LNCaP clone FGC (cell line): ENCODE measurements around the gene GRM8.

ENCODE experiments used
- DNase-seq: peaks from one replicate; pipeline ENCODE4 v3.0.0-alpha.2; 2011; ENCODE audit warnings: low read depth
- H3K4me3 ChIP-seq: 2 replicates; pipeline ENCODE4 v1.5.1; 2011; ENCODE audit warnings: mild to moderate bottlenecking, low read depth, low read length, control low read depth
- TF ChIP-seq, protein P1 (sequence below): IDR thresholded peaks from 2 replicates; pipeline ENCODE4 v1.5.1; 2012; ENCODE audit warnings: mild to moderate bottlenecking; ENCODE audit not compliant: control insufficient read depth, insufficient read depth; ENCODE audit errors: extremely low read depth

Gene GRM8

DNA sequence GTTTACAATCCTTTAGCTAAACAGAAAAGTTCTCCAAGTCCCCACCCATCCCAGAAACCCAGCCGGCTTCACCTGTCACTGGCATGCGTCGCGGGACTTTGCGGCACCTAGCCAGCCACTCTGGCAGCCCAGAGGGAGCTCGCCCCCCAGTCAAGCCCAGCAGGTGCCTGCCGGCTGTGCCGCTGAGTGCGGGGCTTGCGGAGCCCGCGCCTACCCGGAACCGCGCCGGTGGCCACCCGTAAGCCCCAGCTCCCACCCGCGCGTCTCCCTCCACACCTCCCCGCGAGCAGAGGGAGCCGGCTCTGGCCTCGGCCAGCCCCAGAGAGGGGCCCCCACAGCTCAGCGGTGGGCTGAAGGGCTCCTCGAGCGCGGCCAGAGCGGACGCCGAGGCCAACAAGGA, 446.1 kb downstream of the GRM8 start:
- TF ChIP-seq, protein P1, sequence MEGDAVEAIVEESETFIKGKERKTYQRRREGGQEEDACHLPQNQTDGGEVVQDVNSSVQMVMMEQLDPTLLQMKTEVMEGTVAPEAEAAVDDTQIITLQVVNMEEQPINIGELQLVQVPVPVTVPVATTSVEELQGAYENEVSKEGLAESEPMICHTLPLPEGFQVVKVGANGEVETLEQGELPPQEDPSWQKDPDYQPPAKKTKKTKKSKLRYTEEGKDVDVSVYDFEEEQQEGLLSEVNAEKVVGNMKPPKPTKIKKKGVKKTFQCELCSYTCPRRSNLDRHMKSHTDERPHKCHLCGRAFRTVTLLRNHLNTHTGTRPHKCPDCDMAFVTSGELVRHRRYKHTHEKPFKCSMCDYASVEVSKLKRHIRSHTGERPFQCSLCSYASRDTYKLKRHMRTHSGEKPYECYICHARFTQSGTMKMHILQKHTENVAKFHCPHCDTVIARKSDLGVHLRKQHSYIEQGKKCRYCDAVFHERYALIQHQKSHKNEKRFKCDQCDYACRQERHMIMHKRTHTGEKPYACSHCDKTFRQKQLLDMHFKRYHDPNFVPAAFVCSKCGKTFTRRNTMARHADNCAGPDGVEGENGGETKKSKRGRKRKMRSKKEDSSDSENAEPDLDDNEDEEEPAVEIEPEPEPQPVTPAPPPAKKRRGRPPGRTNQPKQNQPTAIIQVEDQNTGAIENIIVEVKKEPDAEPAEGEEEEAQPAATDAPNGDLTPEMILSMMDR = no peak
- DNase-seq = no peak

DNA sequence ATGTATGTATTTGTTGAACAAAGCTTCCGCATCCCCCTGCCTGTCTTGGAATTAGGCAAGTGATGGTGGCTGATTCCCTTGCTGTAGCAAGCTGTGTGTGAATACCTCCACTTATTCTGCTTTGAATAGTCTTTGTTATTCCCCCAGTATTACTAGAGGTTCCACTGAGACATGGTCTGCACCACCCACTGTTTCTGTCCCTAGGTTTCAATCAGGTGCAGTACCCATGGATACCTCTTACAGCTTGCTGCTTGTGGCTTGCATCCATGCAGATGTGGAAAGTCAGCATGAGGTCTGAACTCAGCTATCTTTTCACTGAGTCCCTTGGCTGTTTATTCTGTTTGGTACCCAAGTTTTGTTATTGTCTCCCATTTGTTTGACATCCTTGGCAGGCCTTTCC, 447.4 kb downstream of the GRM8 start:
- H3K4me3 ChIP-seq = no peak overlapping the region
- TF ChIP-seq, protein P1 = no peak
- DNase-seq = no peak

More for the DNA sequence above, 446.1 kb downstream of the GRM8 start:
- H3K4me3 ChIP-seq = no peak overlapping the region

DNA sequence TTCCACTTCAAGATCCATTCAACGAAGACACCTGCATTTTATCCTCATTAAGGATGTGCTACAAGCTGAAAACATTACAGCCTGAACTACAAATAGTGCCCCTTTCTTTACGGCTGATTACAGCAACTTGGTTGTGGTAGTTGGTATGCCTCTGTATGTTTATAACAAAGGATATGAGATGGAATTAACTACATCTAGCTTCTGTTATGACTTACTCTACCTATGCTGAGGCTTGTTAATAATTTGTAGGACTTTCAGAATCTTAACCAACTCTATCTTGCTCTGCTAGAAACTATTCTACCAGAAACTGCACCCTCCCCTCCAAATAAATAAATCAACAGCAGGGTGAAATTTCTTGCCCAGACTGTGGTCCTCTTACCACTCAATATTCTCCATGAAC, 448.1 kb downstream of the GRM8 start:
- H3K4me3 ChIP-seq = no peak overlapping the region
- no peak for DNase-seq
- TF ChIP-seq, protein P1 = no peak

DNA sequence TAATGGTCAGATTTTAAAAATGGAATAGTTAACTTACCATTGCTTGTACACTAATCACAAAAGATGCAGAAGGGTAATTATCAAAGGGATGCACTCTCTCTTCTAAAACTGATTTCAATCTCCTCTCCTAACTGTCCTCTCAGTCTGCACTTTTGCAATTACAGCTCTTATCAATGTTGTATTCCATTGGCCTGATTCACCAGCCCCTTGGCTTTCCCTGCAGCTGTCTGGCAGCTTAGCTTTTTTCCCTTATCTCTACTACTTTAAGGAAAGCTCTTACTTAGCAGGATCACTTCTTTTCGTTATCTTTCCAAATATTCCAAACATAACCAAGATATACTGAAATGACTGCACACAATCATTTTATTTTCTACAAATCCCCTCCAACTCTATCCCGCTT, 448.8 kb downstream of the GRM8 start:
- H3K4me3 ChIP-seq = no peak overlapping the region
- no peak for DNase-seq
- TF ChIP-seq, protein P1 = no peak

DNA sequence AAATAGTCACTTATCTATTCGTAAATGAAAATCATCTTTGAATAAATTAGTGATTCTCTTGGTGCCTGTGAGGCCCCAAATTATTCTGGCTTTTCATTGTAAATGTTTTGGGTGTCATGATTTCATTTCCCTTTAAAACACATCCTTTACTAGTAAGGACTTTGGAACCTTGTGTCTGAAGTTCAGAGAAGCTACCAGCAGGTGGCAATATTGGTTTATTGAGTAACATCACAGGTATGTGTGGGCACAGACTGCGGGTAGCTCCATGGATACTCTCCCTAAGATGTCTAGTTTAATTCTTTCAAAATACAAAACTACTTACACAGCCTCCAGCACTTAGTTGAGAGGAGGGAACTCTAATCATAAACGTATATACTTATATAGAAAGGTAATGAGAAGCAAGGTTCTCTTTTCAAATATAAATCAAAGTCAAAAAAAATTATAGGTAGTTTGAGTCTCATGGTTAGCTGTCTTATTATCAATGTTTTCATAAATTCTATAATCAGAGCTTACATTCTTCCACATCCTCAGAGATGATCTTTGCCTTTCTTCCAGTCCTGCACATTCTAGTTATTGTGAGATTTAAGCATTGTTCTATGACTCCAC, 449.6 kb downstream of the GRM8 start:
- no peak overlapping the region for H3K4me3 ChIP-seq
- peak; percentile 45 for DNase-seq
- TF ChIP-seq, protein P1 = peak; percentile 75

DNA sequence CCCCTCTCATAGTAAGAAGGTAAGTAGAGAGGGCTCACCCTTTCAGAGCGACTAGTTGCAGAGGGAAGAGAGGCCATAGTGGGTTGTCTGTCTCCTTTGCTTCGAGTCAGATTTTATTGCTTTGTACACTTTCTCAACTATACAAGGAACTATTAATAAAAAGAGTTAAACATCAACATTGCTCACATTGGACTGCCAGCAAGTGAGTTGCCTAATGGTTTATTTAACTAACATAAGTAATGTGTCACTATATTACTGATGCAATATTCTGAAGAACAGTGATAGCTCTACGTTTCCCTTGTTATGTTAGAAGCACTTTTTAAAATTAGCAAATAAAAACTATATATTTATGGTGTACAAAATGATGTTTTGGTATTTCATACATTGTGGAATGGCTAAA, 451.0 kb downstream of the GRM8 start:
- DNase-seq = peak; percentile 3
- no peak overlapping the region for H3K4me3 ChIP-seq
- TF ChIP-seq, protein P1 = no peak

DNA sequence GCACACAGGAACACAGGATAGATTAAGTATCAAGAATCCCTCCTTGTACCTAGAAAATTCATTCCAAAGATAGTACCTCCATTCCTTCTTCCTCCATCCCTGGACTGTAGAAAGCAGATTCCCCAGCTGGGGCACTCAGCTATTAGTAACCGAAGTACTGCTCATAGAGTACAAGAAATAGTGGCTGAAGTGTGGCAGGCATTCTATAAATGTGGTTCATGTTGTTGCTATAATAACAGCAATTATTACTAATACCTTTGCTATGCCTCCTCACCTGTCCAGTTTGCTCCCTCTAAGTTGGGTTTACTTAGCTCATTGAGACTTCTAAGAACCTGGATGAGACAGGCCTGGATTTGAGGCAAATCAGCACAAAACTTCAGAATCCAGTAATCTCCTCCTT, 453.2 kb downstream of the GRM8 start:
- no peak overlapping the region for H3K4me3 ChIP-seq
- DNase-seq = no peak
- TF ChIP-seq, protein P1 = no peak
